Panc1 (cell line): ENCODE results near the gene MACROD2. TPM values are rescaled to one million over a fixed set of nuclear protein-coding genes. Genes with fewer than 3 reads are reported as not detected.

Source experiments
- ATAC-seq: fragments of 200-7000 bp; cut with Tn5 transposase; 2 replicates; pipeline ENCODE4 v1.9.1; 2020; ENCODE audit warnings: mild to moderate bottlenecking, moderate library complexity
- BruUV-seq: library from RNA; stranded (reverse); fragments of 400-500 nt; replicated peaks from 2 replicates; lab custom pipeline; 2021; lab: Mats Ljungman, UMichigan
- CTCF ChIA-PET: fragments of 300-600 bp; sonication (Branson Sonifier 250); formaldehyde crosslinking; loops from one replicate; lab custom pipeline; 2022; ENCODE audit warnings: antibody characterized with exemption; lab: Charles Lee
- POLR2A ChIA-PET: fragments of 300-600 bp; sonication (Branson Sonifier 250); formaldehyde crosslinking; loops from one replicate; lab custom pipeline; 2022; ENCODE audit warnings: antibody characterized with exemption; lab: Charles Lee
- DNase-seq: peaks from one replicate; pipeline ENCODE4 v3.0.0-alpha.2; 2010; ENCODE audit warnings: low read depth, low spot score
- H3K27ac ChIP-seq: 2 replicates; pipeline ENCODE4 v1.5.1; 2011; ENCODE audit warnings: mild to moderate bottlenecking, low read length, inconsistent platforms
- H3K27me3 ChIP-seq: fragments of 200-500 bp; sonication (Bioruptor generic); 2 replicates; pipeline ENCODE4 v1.6.0; 2014; ENCODE audit warnings: low read length, inconsistent platforms; ENCODE audit not compliant: control insufficient read depth, insufficient read depth
- H3K36me3 ChIP-seq: fragments of 200-500 bp; sonication (Bioruptor generic); 2 replicates; pipeline ENCODE4 v1.5.1; 2014; ENCODE audit warnings: inconsistent platforms, mild to moderate bottlenecking, low read length, moderate library complexity; ENCODE audit not compliant: control insufficient read depth, insufficient read depth
- H3K4me1 ChIP-seq: 2 replicates; pipeline ENCODE4 v1.5.1; 2011; ENCODE audit warnings: inconsistent platforms, mild to moderate bottlenecking, low read length, moderate library complexity; ENCODE audit not compliant: control insufficient read depth, insufficient read depth
- H3K4me3 ChIP-seq, 2 experiments: 2 replicates each; pipeline ENCODE4 v1.5.1; 2011 to 2012; ENCODE audit warnings: low read depth in 2 of 2, low read length in 2 of 2, mild to moderate bottlenecking in 2 of 2, inconsistent platforms in 1 of 2, moderate library complexity in 1 of 2
- H3K9me3 ChIP-seq: fragments of 200-500 bp; sonication (Bioruptor generic); 2 replicates; pipeline ENCODE4 v1.5.1; 2014; ENCODE audit warnings: low read depth, mild to moderate bottlenecking, inconsistent platforms, low read length, moderate library complexity; ENCODE audit not compliant: control insufficient read depth, insufficient read depth
- CTCF ChIP-seq: fragments of 450-650 bp; IDR thresholded peaks from 2 replicates; pipeline ENCODE4 v1.5.1; 2017; ENCODE audit warnings: mild to moderate bottlenecking
- POLR2AphosphoS5 ChIP-seq: IDR thresholded peaks from 2 replicates; pipeline ENCODE4 v1.6.1; 2012; ENCODE audit warnings: mild to moderate bottlenecking, low read depth, low read length, moderate library complexity
- REST ChIP-seq, 2 experiments: IDR thresholded peaks; 2 replicates each; pipeline ENCODE4 v1.6.1; 2011 to 2012; ENCODE audit warnings: low read depth in 2 of 2, control low read depth in 1 of 2, low read length in 1 of 2, mild to moderate bottlenecking in 1 of 2, moderate library complexity in 1 of 2; ENCODE audit not compliant: insufficient read depth in 1 of 2
- SIN3A ChIP-seq: IDR thresholded peaks from 2 replicates; pipeline ENCODE4 v1.6.1; 2012; ENCODE audit warnings: low read depth, mild to moderate bottlenecking, low read length, moderate library complexity, borderline replicate concordance; ENCODE audit not compliant: insufficient read depth
- TCF7L2 ChIP-seq: IDR thresholded peaks from 2 replicates; pipeline ENCODE4 v1.6.1; 2011; ENCODE audit warnings: mild to moderate bottlenecking, low read depth, low read length, inconsistent platforms
- in situ Hi-C: cut with HindIII; loops from 2 replicates; pipeline ENCODE4 v1.10.0; 2016; ENCODE audit warnings: low sequenced_read_pairs, low pct_unique_long_range_greater_than_20kb
- intact Hi-C: fragments of 100-400 bp; cut with micrococcal nuclease; formaldehyde crosslinking; loops from one replicate; pipeline ENCODE4 v1.10.0; 2022; ENCODE audit not compliant: unreplicated experiment
- total RNA-seq: library from RNA; stranded (reverse); gene quantifications from one replicate; pipeline ENCODE4 v1.2.1, GENCODE V29; 2021; ENCODE audit not compliant: unreplicated experiment

MACROD2 gene
- total RNA-seq, 1 experiment from 2014 or later = 1.2 TPM

GRCh38 chr20:16001286-16001685 lies 2006.0 kb downstream of the MACROD2 start:
- intact Hi-C loops (no loop called here), in situ Hi-C loops (no loop called here)
- no peak for TF ChIP-seq CTCF
- no peak for TF ChIP-seq REST (IDR thresholded peaks at IDR 0.05; ENCODE audit: insufficient read depth in 1 of 2, low read depth in 2 of 2, low read length in 1 of 2)
- TF ChIP-seq TCF7L2 = no peak
- no peak for TF ChIP-seq POLR2AphosphoS5
- TF ChIP-seq SIN3A = no peak
- no TSS peak for BruUV-seq
- Histone ChIP-seq H3K9me3 (peaks cover 13% of the 10 kb centered on the region; the same call in 1 of the 2 replicates), H3K27me3 (no peaks in the 10 kb centered on the region), H3K27ac (no peak overlapping the region), H3K4me1 (no peaks in the 10 kb centered on the region), H3K36me3 (no peaks in the 10 kb centered on the region), H3K4me3 (no peak overlapping the region)
- POLR2A ChIA-PET = no interaction called here
- ATAC-seq (no peak), DNase-seq (no peak)
- CTCF ChIA-PET = no interaction called here

- DNase-seq = no peak
- BruUV-seq = no TSS peak
- H3K4me3 ChIP-seq = no peak overlapping the region
- ChIA-PET CTCF (no interaction called here), POLR2A (no interaction called here)
- no peak overlapping the region for H3K27ac ChIP-seq
- ATAC-seq = no peak
- TF ChIP-seq REST (IDR thresholded peaks at IDR 0.05; ENCODE audit: insufficient read depth in 1 of 2, low read depth in 2 of 2, low read length in 1 of 2) = no peak
- no peak for TF ChIP-seq TCF7L2
- TF ChIP-seq CTCF = no peak
- TF ChIP-seq SIN3A = no peak
- no peak for TF ChIP-seq POLR2AphosphoS5
- in situ Hi-C loops = no loop called here
- no peaks in the 10 kb centered on the region for H3K27me3 ChIP-seq
- intact Hi-C loops = no loop called here
- no peaks in the 10 kb centered on the region for H3K4me1 ChIP-seq
- H3K9me3 ChIP-seq = no peaks in the 10 kb centered on the region
- no peaks in the 10 kb centered on the region for H3K36me3 ChIP-seq
These were observed 2008.0 kb downstream of the MACROD2 start for GRCh38 chr20:16003310-16003709.
